Hepatocyte (in vitro differentiated cells): ENCODE data around the gene GGCT. TPM values are rescaled to one million over a fixed set of nuclear protein-coding genes. Genes with fewer than 3 reads are reported as not detected.
"Not testable (repeated sequence)": the region's sequence is repeated elsewhere in the genome, so short reads cannot be mapped to it uniquely, and the experiment has no call there.

Source experiments
- DNase-seq: peaks from one replicate; pipeline ENCODE4 v3.0.0-alpha.2; 2016; ENCODE audit warnings: low spot score
- H2AFZ ChIP-seq: fragments of 200-600 bp; sonication (generic); 2 replicates; pipeline ENCODE4 v1.6.0; 2016; ENCODE audit warnings: antibody characterized with exemption, mild to moderate bottlenecking
- H3K27ac ChIP-seq: fragments of 200-600 bp; sonication (generic); 2 replicates; pipeline ENCODE4 v1.5.1; 2016; ENCODE audit warnings: mild to moderate bottlenecking
- H3K27me3 ChIP-seq: fragments of 200-600 bp; sonication (generic); 2 replicates; pipeline ENCODE4 v1.6.1; 2016
- H3K36me3 ChIP-seq: fragments of 200-600 bp; sonication (generic); replicated peaks from 2 replicates; pipeline ENCODE4 v1.5.1; 2016; ENCODE audit warnings: low read depth; ENCODE audit not compliant: insufficient read depth
- H3K4me1 ChIP-seq: fragments of 200-600 bp; sonication (generic); 2 replicates; pipeline ENCODE4 v1.5.1; 2016; ENCODE audit warnings: mild to moderate bottlenecking, moderate library complexity; ENCODE audit not compliant: insufficient read depth
- H3K4me2 ChIP-seq: fragments of 200-600 bp; sonication (generic); 2 replicates; pipeline ENCODE4 v1.6.0; 2016
- H3K4me3 ChIP-seq: fragments of 200-600 bp; sonication (generic); 2 replicates; pipeline ENCODE4 v1.5.1; 2016; ENCODE audit warnings: mild to moderate bottlenecking
- H3K79me2 ChIP-seq: fragments of 200-600 bp; sonication (generic); 2 replicates; pipeline ENCODE4 v1.6.0; 2017; ENCODE audit warnings: mild to moderate bottlenecking
- H3K9me2 ChIP-seq: fragments of 200-600 bp; sonication (generic); replicated peaks from 2 replicates; pipeline ENCODE4 v1.6.0; 2017; ENCODE audit warnings: mild to moderate bottlenecking; ENCODE audit not compliant: insufficient read depth
- H3K9me3 ChIP-seq: fragments of 200-600 bp; sonication (generic); 2 replicates; pipeline ENCODE4 v1.5.1; 2016; ENCODE audit warnings: low read depth, mild to moderate bottlenecking
- H4K20me1 ChIP-seq: fragments of 200-600 bp; sonication (generic); 2 replicates; pipeline ENCODE4 v1.6.0; 2016; ENCODE audit warnings: mild to moderate bottlenecking; ENCODE audit not compliant: insufficient read depth, poor library complexity, severe bottlenecking
- CTCF ChIP-seq: fragments of 200-600 bp; sonication (generic); IDR thresholded peaks from 2 replicates; pipeline ENCODE4 v1.5.1; 2016; ENCODE audit warnings: antibody characterized with exemption, mild to moderate bottlenecking; ENCODE audit not compliant: poor library complexity
- EZH2 ChIP-seq: fragments of 200-600 bp; sonication (generic); IDR thresholded peaks from 2 replicates; pipeline ENCODE4 v1.6.1; 2016; ENCODE audit warnings: antibody characterized with exemption, mild to moderate bottlenecking, borderline replicate concordance
- EZH2phosphoT487 ChIP-seq: fragments of 200-600 bp; sonication (generic); IDR thresholded peaks from one replicate; pipeline ENCODE4 v1.6.1; 2018; ENCODE audit warnings: antibody characterized with exemption, mild to moderate bottlenecking, low read depth, moderate library complexity; ENCODE audit not compliant: unreplicated experiment, severe bottlenecking
- WGBS: methylation state at CpG from one replicate; pipeline ENCODE4 v1.1.6; 2016; ENCODE audit warnings: low lambda C conversion rate; ENCODE audit errors: missing lambda C conversion rate; 5-methylcytosine and 5-hydroxymethylcytosine counted together
- polyA plus RNA-seq: library from polyadenylated mRNA; unstranded; fragments of >200 nt; fragmentation: Nextera tagmentation; extraction: Ambion mirVana; gene quantifications from 2 replicates; pipeline ENCODE4 v1.2.1, GENCODE V29; 2016
- total RNA-seq: library from RNA; depleted of rRNA; stranded (reverse); fragments of >200 nt; gene quantifications from 2 replicates; pipeline ENCODE4 v1.2.3, GENCODE V29; 2014

The GGCT gene
- total and polyA plus RNA-seq, 2 experiments from 2014 or later = 43.4 to 55.7 TPM

DNA sequence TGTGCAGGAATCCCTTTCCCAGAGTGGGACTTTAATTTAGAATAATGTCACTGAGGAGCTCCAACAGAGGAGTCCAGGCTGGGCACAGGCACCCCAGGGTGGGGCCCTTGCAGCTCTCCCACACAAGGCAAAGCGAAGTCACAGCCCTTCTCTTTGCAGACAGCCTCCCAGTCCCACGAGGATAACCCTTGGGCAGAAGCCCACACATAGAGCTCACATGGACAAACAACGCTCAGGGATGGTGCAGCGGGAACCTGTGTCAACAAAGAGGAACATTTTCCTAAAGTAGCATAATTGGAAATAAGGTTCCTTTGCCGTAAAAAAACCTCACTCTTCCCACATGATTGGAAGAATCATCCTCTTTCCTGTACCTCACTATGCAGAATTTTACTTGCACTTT lies 29.3 kb upstream of the GGCT start:
- Histone ChIP-seq H3K27me3 (no peaks in the 10 kb centered on the region), H3K36me3 (no peaks in the 10 kb centered on the region), H3K9me3 (no peaks in the 10 kb centered on the region), H2AFZ (no peak overlapping the region), H3K27ac (no peak overlapping the region), H3K4me1 (no peaks in the 10 kb centered on the region), H3K9me2 (no peaks in the 10 kb centered on the region), H3K4me3 (no peak overlapping the region), H4K20me1 (no peaks in the 10 kb centered on the region), H3K4me2 (no peak overlapping the region), H3K79me2 (no peaks in the 10 kb centered on the region)
- no peak for DNase-seq
- 94% methylated on average over 5 of the region's 5 CpGs for WGBS
- TF ChIP-seq CTCF (no peak), EZH2phosphoT487 (no peak), EZH2 (no peak)

DNA sequence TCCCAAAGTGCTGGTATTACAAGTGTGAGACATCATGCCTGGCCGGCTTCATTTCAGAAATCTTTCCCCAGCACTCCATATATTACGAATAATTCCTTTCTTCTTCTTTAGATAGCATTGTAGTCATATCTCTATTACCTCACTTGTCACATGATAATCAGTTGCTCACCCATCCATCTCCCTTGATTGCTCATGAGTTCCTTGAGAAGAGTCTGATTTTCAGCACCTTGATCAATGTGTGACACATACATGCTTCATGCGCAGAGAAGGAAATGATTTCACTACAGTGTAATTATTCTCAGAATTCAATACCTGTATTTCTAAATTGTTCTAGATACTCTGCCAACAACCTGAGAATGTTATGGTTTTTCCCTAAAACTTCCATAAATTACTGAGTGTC lies 26.7 kb upstream of the GGCT start:
- Histone ChIP-seq H3K79me2 (no peaks in the 10 kb centered on the region), H3K36me3 (no peaks in the 10 kb centered on the region), H2AFZ (no peak overlapping the region), H3K27me3 (no peaks in the 10 kb centered on the region), H3K27ac (no peak overlapping the region), H3K9me2 (no peaks in the 10 kb centered on the region), H3K4me2 (no peak overlapping the region), H3K4me3 (no peak overlapping the region), H3K9me3 (no peaks in the 10 kb centered on the region), H4K20me1 (no peaks in the 10 kb centered on the region), H3K4me1 (no peaks in the 10 kb centered on the region)
- no peak for DNase-seq
- TF ChIP-seq CTCF = no peak
- TF ChIP-seq EZH2phosphoT487 = no peak
- no peak for TF ChIP-seq EZH2
- 97% methylated on average over 3 of the region's 3 CpGs for WGBS

DNA sequence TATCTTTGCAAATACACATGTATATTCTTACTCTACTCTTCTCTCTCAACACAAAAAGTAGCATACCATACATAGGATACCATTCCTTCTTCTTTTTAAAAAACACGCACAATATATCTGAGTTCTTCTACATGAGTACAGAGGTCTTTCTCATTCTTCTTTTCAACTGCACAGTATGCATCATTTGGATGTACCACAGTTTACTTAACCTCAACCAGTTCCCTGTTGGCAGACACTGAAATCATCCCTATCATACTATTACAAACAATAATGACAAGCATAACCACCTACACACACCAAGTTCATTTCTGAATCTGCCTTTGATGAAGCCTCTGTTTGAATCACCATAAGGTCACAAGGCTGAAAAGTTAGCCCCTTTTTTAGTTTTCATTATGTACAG lies 25.7 kb upstream of the GGCT start:
- Histone ChIP-seq H3K9me3 (no peaks in the 10 kb centered on the region), H3K9me2 (no peaks in the 10 kb centered on the region), H3K36me3 (no peaks in the 10 kb centered on the region), H3K79me2 (no peaks in the 10 kb centered on the region), H3K4me1 (no peaks in the 10 kb centered on the region), H3K4me3 (no peak overlapping the region), H2AFZ (no peak overlapping the region), H3K27ac (no peak overlapping the region), H3K4me2 (no peak overlapping the region), H4K20me1 (no peaks in the 10 kb centered on the region), H3K27me3 (no peaks in the 10 kb centered on the region)
- DNase-seq = no peak
- TF ChIP-seq EZH2phosphoT487 (no peak), EZH2 (no peak), CTCF (no peak)
- 100% methylated on average over 1 of the region's 1 CpG for WGBS

- Histone ChIP-seq H3K9me2 (no peaks in the 10 kb centered on the region), H3K27me3 (no peaks in the 10 kb centered on the region), H3K4me3 (no peak overlapping the region), H2AFZ (no peak overlapping the region), H3K79me2 (no peaks in the 10 kb centered on the region), H3K4me1 (peaks cover 4% of the 10 kb centered on the region), H3K36me3 (no peaks in the 10 kb centered on the region), H3K27ac (no peak overlapping the region), H4K20me1 (no peaks in the 10 kb centered on the region), H3K4me2 (no peak overlapping the region), H3K9me3 (no peaks in the 10 kb centered on the region)
- no peak for DNase-seq
- TF ChIP-seq CTCF (no peak), EZH2phosphoT487 (no peak), EZH2 (no peak)
Observed at GRCh38 chr7:30528779-30529178, 24.1 kb upstream of the GGCT start.

DNA sequence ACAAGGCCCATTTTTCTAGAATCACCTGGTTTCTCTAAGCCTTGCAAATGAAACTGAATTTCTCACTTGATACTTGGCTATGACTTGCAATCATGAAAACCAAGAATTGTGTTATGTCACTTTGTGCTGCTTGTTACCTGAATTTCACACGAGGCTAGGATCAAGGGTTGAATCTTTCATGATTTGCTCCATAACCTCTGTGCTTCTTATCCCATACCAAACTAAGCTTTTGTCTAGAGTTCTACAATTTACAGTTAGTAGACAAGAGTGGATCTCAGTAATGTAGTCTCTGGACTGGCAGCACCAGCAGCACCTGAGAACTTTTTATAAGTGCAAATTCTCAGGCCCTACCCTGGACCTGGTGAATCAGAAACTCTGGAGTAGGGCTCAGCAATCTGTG lies 22.7 kb upstream of the GGCT start:
- not testable (repeated sequence) for H3K27me3 ChIP-seq, H4K20me1 ChIP-seq, H3K36me3 ChIP-seq, H3K27ac ChIP-seq, H3K4me2 ChIP-seq, H3K9me3 ChIP-seq, H3K79me2 ChIP-seq, H3K9me2 ChIP-seq, DNase-seq, H2AFZ ChIP-seq, H3K4me3 ChIP-seq
- peaks cover 11% of the 10 kb centered on the region for H3K4me1 ChIP-seq
- WGBS = 80% methylated on average over 1 of the region's 1 CpG
